NCI-H2081 (cell line): ENCODE results near the gene FASTK.

Experiments
- DNase-seq, 2 experiments: peaks; one replicate each; lab custom pipeline; 2025; lab: John Stamatoyannopoulos, UW

Gene FASTK

GRCh38 chr7:151082141-151083070, 1.8 kb upstream of the FASTK start:
- no peak for DNase-seq

DNA sequence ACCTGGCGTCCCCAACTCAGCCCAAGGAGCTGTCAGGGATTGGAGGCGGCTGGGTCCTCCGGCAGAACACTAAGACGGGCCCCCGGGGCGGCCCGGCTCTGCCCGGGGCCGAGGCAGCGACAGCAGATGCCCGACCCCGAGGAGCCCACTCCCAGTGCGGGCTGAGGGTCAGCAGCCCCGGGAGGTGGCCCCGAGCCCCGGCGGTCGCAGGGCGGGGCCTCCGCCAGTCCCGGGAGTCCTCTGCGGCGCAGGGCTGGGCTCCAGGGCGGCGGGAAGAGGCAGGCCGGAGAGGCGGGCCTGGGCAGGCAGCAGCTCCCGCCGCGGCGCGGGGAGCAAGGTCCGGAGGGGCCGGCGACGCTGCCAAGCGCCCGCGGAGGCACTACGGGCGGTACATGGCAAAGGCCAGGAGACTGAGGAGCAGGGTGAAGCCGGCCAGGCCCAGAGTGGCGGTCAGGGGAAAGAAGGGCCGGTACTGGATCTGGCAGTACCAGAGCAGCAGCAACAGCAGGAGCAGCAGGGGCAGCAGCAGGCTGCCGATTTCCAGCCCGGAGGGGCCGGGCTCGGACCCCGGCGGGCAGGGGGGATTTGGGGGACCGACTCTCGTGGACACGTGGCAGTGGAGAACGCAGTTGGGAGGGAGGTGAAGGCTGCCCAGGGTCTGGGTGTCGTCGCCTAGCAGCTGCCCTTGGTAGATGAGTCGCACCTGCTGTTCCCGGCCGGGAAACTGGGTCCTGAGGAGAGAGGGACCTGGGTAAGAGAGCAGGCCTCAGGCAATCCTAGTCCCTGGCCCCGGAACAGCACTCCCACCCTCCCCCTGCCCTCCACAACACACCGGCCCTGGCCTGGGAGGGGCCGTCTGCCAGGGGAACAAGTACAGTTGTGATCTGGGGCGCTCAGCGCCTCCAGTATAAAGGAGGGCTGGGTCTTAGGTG, 827 bp upstream of the FASTK start:
- DNase-seq = peak; percentile 47 to 72

GRCh38 chr7:151080067-151080521, 515 bp downstream of the FASTK start:
- DNase-seq = no peak

DNA sequence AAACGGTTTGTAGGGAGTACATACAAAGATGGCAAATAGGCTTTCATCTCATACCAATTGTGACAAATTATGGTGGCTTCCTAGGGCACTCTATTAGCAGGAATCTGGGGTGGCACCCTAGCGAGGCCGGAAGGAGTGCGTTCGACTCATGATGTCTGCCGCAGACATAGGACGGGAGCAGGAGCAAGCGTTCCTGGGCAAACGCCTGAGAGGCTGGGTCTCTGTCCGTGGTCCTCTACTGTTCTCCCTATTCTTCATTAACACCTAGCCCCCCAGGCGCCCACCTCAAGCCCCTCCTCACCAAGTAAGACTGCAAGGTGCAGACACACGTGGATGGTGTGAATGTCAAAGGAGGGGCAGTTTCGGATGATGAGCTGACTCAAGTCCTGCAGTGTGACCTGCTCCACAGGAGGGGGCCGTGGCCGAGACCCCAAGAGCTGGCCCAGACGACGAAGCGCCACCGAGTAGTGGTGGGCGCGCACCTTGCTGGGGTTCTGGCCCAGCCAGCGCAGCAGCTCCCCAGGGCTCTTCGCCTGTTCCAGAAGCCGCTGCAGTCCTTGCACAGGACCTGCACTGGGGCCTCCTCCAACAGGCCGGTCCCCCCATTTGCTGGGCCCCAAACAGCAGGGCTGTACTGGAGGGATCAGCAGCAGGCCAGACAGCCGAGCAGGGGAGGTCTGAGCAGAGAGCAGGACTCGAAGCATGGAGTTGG, 1.3 kb downstream of the FASTK start:
- no peak for DNase-seq

DNA sequence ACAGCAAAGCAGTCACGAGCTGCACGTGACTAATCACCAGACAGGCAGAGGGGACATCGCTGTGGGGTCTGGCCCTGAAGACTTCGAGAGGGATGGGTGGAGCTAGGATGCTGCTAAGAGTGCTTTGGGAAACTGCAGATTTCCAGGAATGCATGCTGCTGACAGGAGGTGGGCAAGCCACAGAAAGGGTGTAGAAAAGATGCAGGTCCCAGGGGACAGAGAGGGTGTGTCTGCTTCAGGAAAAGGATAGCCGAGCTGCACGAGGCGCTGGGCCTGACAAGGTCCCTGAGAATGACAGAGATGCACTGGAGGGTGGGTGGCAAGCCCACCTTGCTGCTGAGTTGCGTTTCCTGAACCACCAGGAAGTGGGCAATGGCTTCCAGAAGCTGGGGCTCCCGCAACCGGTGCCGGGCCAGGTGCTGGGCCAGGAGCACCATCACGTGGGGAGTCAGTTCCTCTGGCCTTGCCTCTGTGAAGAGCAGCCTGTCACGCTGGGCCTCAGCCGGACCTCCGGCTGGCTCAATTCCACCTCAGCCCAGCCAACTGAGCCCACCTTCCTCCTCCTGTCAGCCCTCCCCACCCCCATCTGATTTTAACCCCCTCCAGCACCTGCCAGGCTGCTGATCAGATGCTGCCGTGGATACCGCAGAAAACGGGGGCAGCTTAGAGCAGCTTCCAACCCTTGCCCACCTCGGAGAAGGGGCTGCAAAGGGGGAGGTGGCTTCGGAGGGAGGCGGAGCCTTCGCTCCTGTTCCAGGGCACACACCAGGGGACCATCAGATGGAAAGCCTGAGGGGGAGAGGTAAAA, 2.2 kb downstream of the FASTK start:
- no peak for DNase-seq

DNA sequence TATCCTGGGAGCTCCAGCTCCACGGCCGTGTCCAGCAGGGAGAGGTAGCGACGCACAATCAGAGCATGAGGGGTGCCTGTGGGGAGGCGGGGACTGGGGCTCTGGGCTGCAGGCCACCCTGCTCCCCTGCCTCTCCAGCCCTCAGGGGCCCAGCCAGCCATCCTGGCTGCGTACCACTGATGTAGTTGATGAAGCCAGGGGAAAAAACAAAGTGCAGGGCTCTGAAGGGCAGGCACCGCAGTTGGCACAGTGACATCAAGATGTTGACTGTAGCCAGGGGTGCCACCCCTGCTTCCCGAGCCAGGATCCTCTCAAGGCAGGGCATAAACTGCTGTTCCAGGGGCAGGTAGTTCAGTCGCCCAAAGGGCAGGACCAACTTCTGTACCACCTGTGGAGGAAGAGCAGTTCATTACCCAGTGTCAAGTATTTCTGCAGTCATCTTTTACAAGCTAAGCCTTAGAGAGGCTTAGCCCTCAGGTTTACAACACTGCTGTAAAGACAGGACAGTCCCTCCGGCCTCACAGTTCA, 2.8 kb downstream of the FASTK start:
- DNase-seq = no peak

GRCh38 chr7:151076863-151077704, 3.5 kb downstream of the FASTK start:
- peak in 1 of 2 experiments; percentile 22 for DNase-seq

DNA sequence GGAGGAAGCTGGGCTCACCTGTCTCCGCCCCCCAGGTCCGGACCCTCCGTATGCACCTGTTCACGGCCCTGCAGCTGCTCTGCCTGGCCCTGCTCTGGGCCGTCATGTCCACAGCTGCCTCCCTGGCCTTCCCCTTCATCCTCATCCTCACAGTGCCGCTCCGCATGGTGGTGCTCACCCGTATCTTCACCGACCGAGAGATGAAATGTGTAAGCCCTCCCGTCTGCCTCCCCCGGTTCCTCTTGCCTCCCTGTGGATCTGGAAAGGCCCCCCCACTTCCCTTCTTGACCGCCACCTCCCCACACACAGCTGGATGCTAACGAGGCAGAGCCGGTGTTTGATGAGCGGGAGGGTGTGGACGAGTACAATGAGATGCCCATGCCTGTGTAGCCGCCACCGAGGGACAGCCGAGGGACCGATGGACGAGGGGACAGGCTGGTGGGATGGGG, 4.6 kb downstream of the FASTK start:
- DNase-seq = no peak

DNA sequence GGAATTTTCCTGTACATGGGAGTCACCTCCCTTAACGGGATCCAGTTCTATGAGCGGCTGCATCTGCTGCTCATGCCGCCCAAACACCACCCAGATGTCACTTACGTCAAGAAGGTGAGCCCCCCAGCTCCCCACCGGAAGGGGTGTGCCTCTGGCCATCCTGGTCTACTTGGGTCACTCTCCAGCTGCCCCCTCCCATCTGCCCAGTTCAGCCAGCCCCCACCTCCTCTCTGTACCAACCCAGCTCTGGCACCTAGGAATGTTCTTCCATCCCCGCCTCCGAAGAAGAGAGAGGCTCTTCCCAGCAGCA, 5.0 kb downstream of the FASTK start:
- DNase-seq = no peak

DNA sequence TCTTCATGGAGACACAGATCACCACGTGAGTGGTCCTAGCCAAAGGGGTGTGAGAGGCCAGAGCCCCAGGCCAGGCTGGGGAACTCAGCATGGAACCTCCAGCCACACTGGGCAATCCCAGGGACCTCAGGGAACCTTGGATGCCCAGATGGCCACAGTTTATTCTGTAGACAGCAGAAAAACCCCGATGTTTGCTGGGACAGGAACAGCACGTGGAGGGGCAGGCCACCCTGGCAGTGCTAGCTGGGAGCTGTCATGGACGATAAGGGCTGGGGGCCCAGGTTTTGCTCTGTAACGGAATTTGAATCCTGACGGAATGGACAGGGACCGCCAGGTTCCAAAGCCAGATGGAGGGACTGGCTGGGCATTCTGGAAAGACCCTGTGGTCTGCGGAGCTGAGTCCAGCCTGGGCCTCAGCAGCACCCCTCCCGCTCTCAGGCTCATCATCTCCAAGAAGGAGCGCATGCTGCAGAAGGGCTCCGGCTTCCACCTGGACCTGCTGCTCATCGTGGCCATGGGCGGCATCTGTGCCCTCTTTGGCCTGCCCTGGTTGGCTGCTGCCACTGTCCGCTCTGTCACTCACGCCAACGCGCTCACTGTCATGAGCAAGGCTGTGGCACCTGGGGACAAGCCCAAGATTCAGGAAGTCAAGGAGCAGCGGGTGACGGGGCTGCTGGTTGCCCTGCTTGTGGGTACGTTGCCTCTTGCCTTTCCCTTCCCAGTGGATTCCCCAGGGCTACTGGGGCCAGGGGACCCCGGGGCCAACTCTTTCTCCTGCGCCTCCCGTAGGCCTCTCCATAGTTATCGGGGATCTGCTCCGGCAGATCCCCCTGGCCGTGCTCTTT, 5.6 kb downstream of the FASTK start:
- no peak for DNase-seq

GRCh38 chr7:151073990-151074389, 6.6 kb downstream of the FASTK start:
- DNase-seq = no peak

DNA sequence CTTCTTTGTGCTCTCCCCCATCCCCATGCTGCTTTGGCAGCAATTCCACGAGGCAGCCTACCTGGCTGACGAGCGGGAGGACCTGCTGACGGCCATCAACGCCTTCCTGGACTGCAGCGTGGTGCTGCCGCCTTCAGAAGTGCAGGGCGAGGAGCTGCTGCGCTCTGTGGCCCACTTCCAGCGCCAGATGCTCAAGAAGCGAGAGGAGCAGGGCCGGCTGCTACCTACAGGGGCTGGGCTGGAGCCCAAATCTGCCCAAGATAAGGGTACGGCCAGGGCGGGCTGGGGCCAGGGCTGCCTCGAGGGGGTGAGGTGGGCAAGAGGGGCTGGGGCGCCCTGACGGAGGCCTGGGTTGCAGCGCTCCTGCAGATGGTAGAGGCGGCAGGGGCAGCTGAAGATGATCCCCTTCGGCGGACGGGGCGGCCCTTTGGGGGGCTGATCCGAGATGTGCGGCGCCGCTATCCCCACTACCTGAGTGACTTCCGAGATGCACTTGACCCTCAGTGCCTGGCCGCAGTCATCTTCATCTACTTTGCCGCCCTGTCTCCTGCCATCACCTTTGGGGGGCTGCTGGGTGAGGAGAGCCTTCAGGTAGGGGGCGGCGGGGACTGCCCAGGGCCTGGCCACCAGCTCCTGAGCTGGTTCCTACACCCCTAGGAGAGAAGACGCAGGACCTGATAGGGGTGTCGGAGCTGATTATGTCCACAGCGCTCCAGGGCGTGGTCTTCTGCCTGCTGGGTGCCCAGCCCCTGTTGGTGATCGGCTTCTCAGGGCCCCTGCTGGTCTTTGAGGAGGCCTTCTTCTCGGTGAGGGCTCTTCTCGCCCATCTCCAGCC, 9.4 kb downstream of the FASTK start:
- DNase-seq = no peak

- no peak for DNase-seq
These were observed 10.0 kb downstream of the FASTK start for GRCh38 chr7:151070574-151070960.

DNA sequence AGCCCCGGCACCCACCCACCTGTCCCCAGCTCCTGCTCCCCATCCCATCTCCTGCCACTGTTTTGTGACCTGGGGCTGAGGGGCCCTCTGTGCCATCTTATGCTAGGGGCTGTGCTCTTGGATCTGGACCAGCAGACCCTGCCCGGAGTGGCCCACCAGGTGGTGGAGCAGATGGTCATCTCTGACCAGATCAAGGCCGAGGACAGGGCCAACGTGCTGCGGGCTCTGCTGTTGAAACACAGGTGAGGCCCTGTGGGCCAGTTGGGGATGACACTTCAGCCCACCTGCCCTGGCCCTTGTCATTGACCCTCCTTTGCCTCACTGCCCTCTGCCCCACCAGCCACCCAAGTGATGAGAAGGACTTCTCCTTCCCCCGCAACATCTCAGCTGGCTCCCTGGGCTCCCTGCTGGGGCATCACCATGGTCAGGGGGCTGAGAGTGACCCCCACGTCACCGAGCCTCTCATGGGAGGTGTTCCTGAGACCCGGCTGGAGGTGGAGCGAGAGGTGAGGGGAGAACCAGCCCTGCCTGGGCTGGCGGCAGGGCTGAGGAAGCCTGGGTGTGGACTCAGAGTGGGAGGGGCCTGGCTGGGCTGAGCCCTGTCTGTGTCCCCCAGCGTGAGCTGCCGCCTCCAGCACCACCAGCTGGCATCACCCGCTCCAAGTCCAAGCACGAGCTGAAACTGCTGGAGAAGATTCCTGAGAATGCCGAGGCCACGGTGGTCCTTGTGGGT, 10.6 kb downstream of the FASTK start:
- no peak for DNase-seq

- DNase-seq = no peak
These were observed 12.4 kb downstream of the FASTK start for GRCh38 chr7:151068069-151068773.

- DNase-seq = no peak
These were observed 14.2 kb downstream of the FASTK start for GRCh38 chr7:151066273-151066974.
